HG03520 (cell line): ENCODE results near the gene MC4R.

Source experiments
- ATAC-seq: cut with Tn5 transposase; IDR thresholded peaks from one replicate; pipeline ENCODE4 v1.9.1; 2021; ENCODE audit warnings: mild to moderate bottlenecking, moderate library complexity; ENCODE audit not compliant: unreplicated experiment

MC4R gene

DNA sequence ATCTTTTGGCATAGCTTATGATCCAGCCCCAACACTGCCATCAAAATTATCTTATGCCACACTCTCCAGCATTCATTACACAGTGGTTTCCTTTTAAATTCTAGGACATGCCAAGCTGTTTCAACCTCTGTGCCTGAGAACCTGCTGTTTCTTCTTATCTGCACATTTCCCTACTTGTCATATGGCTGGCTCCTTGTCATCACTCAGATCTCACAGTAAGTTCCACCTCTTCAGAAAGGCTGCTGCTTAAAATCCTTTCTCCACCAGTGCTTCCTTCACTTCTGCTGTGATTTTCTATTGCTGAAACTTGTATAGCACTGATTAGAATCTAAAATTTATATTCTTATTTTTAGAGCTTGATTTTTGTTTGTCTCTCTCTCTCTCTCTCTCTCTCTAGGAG lies 43.4 kb downstream of the MC4R start:
- ATAC-seq: no peak

DNA sequence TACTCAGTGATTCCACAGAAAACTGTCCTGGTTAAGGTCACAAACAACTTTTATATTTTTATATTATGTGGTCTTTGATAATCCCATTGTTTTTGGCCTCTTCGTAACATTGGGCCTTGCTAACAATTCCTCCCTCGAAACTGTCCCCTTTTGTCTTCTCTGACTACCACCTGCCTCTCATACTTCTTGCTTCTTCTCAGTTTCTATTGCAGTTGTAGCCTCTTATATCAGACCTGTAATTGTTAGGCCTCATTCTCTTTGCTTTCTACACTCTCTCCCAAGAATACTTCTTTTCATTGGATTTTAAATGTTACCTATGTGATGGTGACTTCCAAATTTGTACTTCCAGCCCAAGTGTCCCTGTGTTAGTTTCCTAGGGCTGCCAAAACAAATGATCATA lies 44.7 kb downstream of the MC4R start:
- no peak for ATAC-seq

- ATAC-seq: no peak
Measured at GRCh38 chr18:60322591-60322990, 50.0 kb downstream of the MC4R start.
